GM12874 (cell line): Measurements from ENCODE around the gene RRAGD.
A peak's percentile ranks its signal among the peaks of the same experiment; 100 is the strongest.

Experiments
- CTCF ChIP-seq: IDR thresholded peaks from 2 replicates; pipeline ENCODE4 v1.5.1; 2011; ENCODE audit warnings: low read depth, mild to moderate bottlenecking, control low read depth, low read length, moderate library complexity; ENCODE audit not compliant: insufficient read depth

Gene RRAGD

GRCh38 chr6:89433252-89434149, 21.4 kb upstream of the RRAGD start:
- no peak for TF ChIP-seq CTCF

- TF ChIP-seq CTCF, result peak; percentile 93
Observed at GRCh38 chr6:89432875-89433251, 20.8 kb upstream of the RRAGD start, which contains the start of gene ANKRD6. Gene ANKRD6 (plus strand): TSS chr6:89433152. CDS start chr6:89566977, 133,825 bp downstream.

- no peak for TF ChIP-seq CTCF
Observed at GRCh38 chr6:89430201-89430962, 18.3 kb upstream of the RRAGD start.

- no peak for TF ChIP-seq CTCF
Observed at GRCh38 chr6:89416796-89417195, 4.7 kb upstream of the RRAGD start.

- TF ChIP-seq CTCF, result no peak
Observed at GRCh38 chr6:89415185-89415584, 3.1 kb upstream of the RRAGD start.

- no peak for TF ChIP-seq CTCF
Observed at GRCh38 chr6:89414215-89414614, 2.1 kb upstream of the RRAGD start.

- TF ChIP-seq CTCF, result no peak
Observed at GRCh38 chr6:89413006-89413400, 930 bp upstream of the RRAGD start.
